NCI-H82 treated with DMSO at 0.1 percent for 48 hours (cell line): ENCODE measurements around the gene ADM2.

Experiments
- DNase-seq: peaks from one replicate; lab custom pipeline; 2025; ENCODE audit not compliant: unreplicated experiment; lab: John Stamatoyannopoulos, UW

The ADM2 gene

GRCh38 chr22:50523806-50524675 is 42.7 kb downstream of the ADM2 start:
- no peak for DNase-seq

GRCh38 chr22:50524676-50525103 is 43.3 kb downstream of the ADM2 start:
- DNase-seq: no peak

DNA sequence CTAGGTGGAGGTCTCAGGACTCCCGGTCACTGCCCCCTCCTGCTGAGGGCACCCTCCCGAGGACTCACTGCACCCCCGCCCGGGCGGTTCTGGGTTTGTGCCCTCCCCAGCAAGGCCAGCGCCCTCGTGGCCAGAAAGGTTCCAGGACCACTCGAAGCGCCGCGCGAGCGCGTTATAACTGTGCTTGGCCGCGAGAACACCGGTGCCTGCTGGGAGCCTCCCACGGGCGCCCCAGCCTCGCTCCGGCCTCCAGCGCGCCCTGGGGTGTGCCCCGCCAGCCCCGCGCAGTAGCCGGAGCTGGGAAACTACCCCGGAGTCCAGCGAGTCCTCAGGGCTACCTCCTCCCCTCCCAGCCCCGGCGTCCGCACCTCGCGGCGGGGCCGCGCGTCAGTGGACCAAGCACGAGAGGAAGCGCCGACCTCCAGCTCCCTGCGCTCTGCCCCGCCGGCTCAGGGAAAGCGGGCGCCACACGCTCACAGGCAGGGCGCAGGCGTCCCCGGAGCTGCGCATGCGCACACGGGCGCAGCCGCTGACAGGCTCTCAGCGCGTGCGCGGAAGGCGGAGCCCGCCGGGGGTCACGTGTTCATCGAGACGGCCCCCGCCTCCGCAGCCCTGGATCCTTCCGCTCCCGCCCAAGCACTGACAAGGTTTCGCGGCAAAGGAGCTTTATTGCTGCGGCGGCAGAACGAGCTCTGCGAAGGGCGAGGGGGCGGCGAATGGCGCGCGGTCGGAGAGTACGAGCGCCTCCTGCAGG is 43.9 kb downstream of the ADM2 start, which contains the start of gene SCO2:
Gene SCO2, minus strand, starts transcription at position 495 of the 754 bp plus-strand sequence. CDS start 1,187 bp downstream, outside the sequence.
- DNase-seq: peak; percentile 67

- no peak for DNase-seq
Measured at GRCh38 chr22:50525858-50526107, 44.4 kb downstream of the ADM2 start.

GRCh38 chr22:50526108-50526833 is 44.9 kb downstream of the ADM2 start:
- peak; percentile 18 for DNase-seq

DNA sequence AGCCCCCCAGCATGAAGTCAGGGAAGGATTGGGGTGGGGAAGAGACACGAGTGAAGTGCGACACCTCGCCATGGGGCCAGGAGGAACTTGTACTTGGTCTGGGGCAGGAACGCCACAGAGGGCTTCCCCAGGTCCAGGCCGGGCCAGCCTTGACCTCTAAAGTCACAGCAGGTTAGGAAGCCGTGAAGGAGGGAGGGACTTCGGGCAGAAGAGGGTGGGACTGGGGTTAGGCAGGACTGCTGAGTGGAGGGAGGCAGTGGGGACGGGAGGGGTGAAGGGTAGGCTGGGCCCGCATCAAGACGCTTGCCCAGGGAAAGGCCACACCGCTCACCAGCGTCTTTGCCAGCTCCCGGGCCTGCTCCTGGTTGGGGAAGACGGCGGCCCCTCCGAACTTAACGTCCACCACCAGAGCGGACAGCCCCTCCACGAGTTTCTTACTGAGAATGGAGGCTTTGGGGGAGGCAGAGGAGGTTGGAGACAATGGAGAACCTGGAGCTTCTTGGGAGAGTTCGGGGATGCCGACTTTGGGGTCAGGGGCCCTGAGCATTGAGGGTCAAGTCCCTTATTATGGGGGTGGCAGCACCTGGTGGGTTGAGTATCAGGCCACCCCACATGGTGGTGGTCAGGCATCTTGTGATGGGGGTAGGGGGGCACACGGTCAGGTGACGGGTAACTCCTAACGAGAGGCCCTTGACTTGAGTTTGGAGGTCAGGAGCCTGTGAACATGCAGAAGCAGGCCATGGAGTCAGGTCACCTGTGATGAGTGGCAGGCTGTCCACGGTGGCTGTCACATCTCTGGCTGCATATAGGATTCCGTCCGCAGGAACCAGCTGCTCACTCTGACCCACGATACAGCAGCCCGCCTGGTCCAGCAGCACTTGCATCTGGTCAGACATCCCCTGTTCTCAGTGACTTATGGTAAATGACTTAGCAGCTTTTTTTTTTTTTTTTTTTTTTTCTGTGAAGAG is 45.8 kb downstream of the ADM2 start:
- no peak for DNase-seq

DNA sequence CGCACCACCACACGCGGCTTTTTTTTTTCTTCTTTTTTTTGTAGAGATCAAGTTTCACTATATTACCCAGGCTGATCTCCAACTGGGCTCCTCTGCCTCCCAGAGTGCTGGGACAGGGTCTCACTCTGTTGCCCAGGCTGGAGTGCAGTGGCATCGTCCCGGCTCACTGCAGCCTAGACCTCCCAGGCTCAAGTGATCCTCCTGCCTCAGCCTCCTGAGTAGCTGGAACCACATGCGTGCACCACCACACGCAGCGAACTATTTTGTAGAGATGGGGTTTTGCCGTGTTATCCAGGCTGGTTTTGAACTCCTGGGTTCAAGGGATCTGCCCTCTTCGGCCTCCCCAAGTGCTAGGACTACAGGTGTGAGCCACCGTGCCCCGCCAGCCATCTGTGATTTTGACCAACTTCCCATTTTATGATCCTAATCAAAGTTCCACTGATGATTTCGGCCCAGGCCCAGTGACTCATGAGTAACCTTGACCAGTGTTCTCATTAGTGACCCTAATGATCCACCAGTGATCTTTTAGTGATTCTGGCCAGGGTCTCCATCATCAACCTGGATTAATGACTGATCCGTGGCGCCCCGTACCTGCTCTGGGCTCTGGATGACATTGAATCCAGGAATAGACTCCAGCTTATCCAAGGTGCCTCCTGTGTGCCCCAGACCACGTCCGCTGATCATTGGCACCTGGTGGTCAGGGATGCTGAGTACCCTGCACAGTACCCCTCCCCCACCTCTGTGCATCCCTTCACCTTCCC is 46.8 kb downstream of the ADM2 start:
- DNase-seq: no peak

DNA sequence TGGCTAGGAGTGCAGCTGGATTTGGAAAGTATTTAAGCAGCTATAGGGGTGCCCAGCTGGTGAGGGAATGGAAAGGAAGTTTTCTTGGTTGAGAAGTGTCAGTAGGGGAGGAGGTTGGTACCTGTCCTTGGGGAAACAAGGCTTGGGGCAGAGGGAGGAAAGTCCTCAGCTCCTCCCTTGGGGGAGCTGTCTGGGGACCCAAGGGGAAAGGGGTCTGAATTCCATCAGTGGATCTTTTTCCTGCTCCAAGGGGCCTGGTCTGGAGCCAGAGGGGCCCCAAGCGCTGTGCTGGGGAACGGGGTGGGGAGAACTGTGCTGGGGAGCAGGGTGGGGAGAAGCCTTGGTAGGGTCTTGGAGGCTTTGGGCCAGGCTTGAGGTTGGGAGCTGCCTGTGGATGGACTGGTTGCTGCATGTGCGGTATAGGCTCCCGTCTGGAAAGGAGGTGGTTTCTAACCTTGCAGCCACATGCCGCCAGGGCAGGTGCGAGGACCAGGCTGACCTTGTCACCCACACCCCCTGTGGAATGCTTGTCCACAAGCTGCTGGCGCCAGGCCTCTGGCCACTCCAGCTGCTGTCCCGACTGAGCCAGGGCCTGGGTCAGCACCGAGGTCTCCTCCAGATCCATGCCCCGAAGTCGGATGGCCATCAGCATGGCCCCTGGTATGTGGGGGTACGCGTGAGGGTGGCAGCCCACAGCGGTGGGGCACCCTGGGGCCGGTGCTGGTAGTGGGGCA is 47.5 kb downstream of the ADM2 start:
- DNase-seq: no peak

- DNase-seq: no peak
Measured at GRCh38 chr22:50529416-50529896, 48.1 kb downstream of the ADM2 start.

DNA sequence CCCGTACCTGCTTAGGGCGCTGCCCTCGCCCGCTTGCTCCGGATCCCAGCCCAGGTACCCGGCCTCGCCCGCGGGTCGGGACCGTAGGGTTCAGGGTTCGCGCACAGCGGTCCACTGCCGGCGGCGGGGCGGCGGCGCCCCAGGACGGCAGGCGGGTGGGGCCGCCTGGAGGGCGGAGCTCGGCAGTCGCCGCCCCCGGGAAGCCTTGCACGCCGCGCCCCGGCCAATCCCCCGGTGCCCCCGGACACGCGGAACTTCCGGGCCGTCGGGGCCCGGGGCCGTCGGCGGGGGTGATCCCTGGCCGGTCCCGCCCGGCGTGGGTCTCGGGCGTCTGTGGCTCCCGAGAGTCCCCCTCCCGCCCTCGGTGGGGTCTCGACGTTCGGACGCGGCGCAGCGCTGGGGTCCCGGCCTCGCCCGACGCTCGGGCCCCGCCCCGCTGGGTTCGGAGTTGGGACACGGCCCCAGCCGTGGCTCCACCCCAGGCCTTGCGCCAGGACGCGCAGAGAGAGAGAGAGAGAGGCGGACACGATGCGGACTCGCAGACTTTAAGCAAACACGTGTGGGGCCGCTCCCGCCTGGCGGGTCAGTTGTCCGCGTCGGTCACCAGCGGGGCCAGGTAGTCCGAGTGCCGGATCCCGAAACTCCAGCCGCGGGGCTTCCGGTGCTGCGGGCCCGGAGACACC is 48.7 kb downstream of the ADM2 start, which contains the start of gene TYMP:
Gene TYMP, minus strand, starts transcription at position 116 of the 683 bp plus-strand sequence. CDS start 303 bp downstream, outside the sequence.
- DNase-seq: no peak

DNA sequence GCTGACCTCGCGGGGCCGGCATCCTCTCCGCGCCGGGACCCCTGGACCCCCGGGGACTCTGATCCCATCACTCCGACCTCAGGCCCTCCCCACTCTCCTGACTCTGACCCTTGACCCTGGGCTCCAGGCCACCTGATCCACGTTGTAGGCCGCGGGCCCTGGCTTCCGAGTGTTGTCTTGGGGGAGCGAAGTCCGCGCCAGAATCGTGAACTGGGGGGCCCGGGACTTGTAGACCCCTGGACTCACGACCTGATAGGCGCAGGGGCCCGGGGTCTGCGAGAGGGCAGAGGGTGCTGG is 49.2 kb downstream of the ADM2 start:
- DNase-seq: no peak

GRCh38 chr22:50530877-50531545 is 49.7 kb downstream of the ADM2 start:
- no peak for DNase-seq

- DNase-seq: no peak
Measured at GRCh38 chr22:50531546-50531961, 50.2 kb downstream of the ADM2 start.

DNA sequence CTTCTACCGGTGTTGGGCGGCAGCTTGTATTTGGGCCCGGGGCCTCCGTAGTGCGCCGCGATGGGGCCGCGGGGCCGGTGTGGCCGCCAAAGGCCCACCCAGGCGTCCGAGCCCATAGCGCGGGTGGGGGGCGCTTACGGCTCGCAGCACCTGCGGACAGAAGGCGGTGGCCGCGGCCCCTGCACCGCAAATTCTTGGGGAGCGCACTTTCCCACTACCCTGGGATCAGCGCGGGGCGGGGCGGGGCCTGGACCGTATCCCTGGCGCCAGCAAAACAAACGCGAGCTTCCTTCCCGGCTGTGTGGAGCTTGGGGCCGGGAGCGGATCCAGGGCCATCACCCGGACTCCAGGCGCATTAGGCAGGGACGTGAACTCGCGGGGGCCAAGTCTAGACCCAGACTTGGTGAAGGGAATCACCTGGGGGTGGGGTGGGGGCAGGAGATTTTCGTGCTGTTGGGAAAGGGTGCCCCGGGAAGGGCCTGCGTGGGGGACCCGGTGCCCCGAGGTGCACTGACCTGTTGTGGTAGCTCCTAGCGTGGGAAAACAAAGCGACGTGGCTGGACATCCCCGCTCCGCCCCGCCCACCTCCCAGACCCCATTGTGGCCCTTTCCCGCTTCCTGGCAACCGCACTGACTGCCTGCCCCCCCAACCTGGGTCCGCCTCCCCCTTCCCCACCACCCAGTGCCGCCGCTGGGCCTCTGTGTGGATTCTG is 50.8 kb downstream of the ADM2 start:
- DNase-seq: no peak

GRCh38 chr22:50532824-50533796 is 51.8 kb downstream of the ADM2 start:
- no peak for DNase-seq
